ENCODE measurements around the gene ENTREP3. TPM values are rescaled to one million over a fixed set of nuclear protein-coding genes. Genes with fewer than 3 reads are reported as not detected.

The ENTREP3 gene
- total RNA-seq, 1 donor from 2014 or later, result 51.1 TPM

DNA sequence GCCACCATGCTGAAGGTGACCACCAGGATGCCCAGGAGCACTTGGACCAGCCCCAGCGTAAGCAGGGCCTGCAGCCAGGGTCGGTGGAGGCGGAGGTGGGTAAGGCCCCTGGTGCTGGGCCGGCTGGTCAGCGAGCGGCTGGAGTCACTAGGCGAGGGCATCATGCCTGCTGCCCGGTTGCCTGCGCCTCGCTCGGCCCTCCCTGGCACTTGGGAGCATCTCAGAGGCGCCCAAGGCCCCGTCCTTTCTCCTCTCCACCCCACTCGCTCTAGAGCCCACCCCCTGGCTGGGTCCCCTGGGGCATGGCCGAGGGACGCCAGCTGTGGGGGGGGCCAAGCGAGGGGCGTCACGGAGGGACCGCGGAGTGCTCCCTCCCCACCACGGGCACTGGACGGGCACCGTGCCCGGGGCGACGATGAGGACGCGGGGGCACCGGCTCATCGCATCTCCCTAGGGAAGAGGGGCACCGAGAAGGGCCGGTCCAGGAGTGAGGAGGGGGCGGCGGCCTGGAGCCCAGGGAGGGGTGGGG, 505 bp downstream of the ENTREP3 start:
- H3K4me1 Mint-ChIP-seq (ENCODE audit: low read depth, unreplicated experiment), result peaks cover 21% of the 10 kb centered on the region
- FAIRE-seq, result no peak
- no peak for DNase-seq (ENCODE audit: low read depth)

DNA sequence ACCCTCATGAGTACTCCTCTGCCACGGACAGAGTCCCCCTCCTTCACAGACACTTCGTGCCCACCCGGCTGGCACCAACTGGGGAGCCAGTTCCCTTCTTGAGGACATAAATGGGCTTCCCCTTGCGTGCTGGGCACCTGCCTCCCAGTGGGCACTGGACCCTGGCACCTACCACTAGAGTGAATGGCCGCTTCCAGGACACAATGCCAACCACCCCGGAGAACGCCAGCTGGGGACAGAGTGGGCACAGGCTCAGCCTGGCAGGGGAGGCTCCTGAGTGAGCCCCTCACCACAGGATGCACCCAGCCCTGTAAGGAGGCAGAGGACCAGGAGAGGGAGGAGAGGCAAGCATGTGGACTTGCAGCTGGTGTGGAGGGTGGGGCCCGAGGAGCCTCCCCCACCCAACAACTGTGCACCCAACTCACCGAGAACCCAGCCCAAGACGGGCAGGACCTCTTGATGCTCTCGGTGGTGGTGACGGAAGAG, 1.0 kb downstream of the ENTREP3 start:
- peak overlapping the region; percentile 54 for H2AFZ ChIP-seq (ENCODE audit: low read depth, low read length)
- no peaks in the 10 kb centered on the region for H3K27me3 Mint-ChIP-seq (ENCODE audit: low read depth, unreplicated experiment)
- H3K36me3 Mint-ChIP-seq (ENCODE audit: low read depth, unreplicated experiment), result peaks cover 10% of the 10 kb centered on the region
- H3K9me3 ChIP-seq (ENCODE audit: insufficient read depth, low read depth, low read length), result no peaks in the 10 kb centered on the region
- H3K4me1 ChIP-seq (ENCODE audit: insufficient read depth, low read length), result peaks cover 28% of the 10 kb centered on the region
- peaks cover 5% of the 10 kb centered on the region for H3K36me3 ChIP-seq (ENCODE audit: insufficient read depth, low read length)
- H3K4me2 ChIP-seq (ENCODE audit: low read length), result peak overlapping the region; percentile 97
- H3K4me3 ChIP-seq (ENCODE audit: insufficient read depth, low read depth, low read length), result peak overlapping the region; percentile 79
- peak overlapping the region; percentile 77 for H3K27ac Mint-ChIP-seq (ENCODE audit: unreplicated experiment)
- H3K27ac ChIP-seq (ENCODE audit: low read depth, low read length), result no peak overlapping the region
- no peaks in the 10 kb centered on the region for H3K9me3 Mint-ChIP-seq (ENCODE audit: unreplicated experiment)
- H4K20me1 ChIP-seq (ENCODE audit: insufficient read depth, low read length), result no peaks in the 10 kb centered on the region
- TF ChIP-seq CTCF (IDR thresholded peaks at IDR 0.05; ENCODE audit: insufficient read depth, low read depth, low read length) (no peak), EZH2 (IDR thresholded peaks at IDR 0.05; ENCODE audit: insufficient read depth, low read length) (no peak)
- peaks cover 21% of the 10 kb centered on the region for H3K4me1 Mint-ChIP-seq (ENCODE audit: low read depth, unreplicated experiment)
- peak overlapping the region; percentile 82 for H3K9ac ChIP-seq (ENCODE audit: low read length)
- peak overlapping the region; percentile 80 for H3K4me3 Mint-ChIP-seq (ENCODE audit: unreplicated experiment)
- DNase-seq (ENCODE audit: low read depth) (no peak), FAIRE-seq (no peak)
- H3K79me2 ChIP-seq (ENCODE audit: insufficient read depth, low read length), result peaks cover 17% of the 10 kb centered on the region
- no peaks in the 10 kb centered on the region for H3K27me3 ChIP-seq (ENCODE audit: insufficient read depth, low read length)

More for the DNA sequence above, 505 bp downstream of the ENTREP3 start:
- no peaks in the 10 kb centered on the region for H4K20me1 ChIP-seq (ENCODE audit: insufficient read depth, low read length)
- peaks cover 17% of the 10 kb centered on the region for H3K79me2 ChIP-seq (ENCODE audit: insufficient read depth, low read length)
- H3K36me3 ChIP-seq (ENCODE audit: insufficient read depth, low read length), result peaks cover 7% of the 10 kb centered on the region
- H3K27me3 ChIP-seq (ENCODE audit: insufficient read depth, low read length), result no peaks in the 10 kb centered on the region
- peak overlapping the region; percentile 54 for H2AFZ ChIP-seq (ENCODE audit: low read depth, low read length)
- H3K9me3 Mint-ChIP-seq (ENCODE audit: unreplicated experiment), result no peaks in the 10 kb centered on the region
- TF ChIP-seq EZH2 (IDR thresholded peaks at IDR 0.05; ENCODE audit: insufficient read depth, low read length) (no peak), CTCF (IDR thresholded peaks at IDR 0.05; ENCODE audit: insufficient read depth, low read depth, low read length) (no peak)
- H3K4me3 ChIP-seq (ENCODE audit: insufficient read depth, low read depth, low read length), result peak overlapping the region; percentile 79
- H3K27ac ChIP-seq (ENCODE audit: low read depth, low read length), result peak overlapping the region; percentile 83
- H3K9ac ChIP-seq (ENCODE audit: low read length), result peak overlapping the region; percentile 82
- peaks cover 28% of the 10 kb centered on the region for H3K4me1 ChIP-seq (ENCODE audit: insufficient read depth, low read length)
- H3K4me2 ChIP-seq (ENCODE audit: low read length), result peak overlapping the region; percentile 97
- no peaks in the 10 kb centered on the region for H3K9me3 ChIP-seq (ENCODE audit: insufficient read depth, low read depth, low read length)
- H3K27me3 Mint-ChIP-seq (ENCODE audit: low read depth, unreplicated experiment), result no peaks in the 10 kb centered on the region
- H3K4me3 Mint-ChIP-seq (ENCODE audit: unreplicated experiment), result peak overlapping the region; percentile 82
- H3K27ac Mint-ChIP-seq (ENCODE audit: unreplicated experiment), result no peak overlapping the region
- peaks cover 10% of the 10 kb centered on the region for H3K36me3 Mint-ChIP-seq (ENCODE audit: low read depth, unreplicated experiment)

- Histone ChIP-seq H3K36me3 (ENCODE audit: insufficient read depth, low read length) (peaks cover 5% of the 10 kb centered on the region), H3K4me3 (ENCODE audit: insufficient read depth, low read depth, low read length) (peak overlapping the region; percentile 79), H2AFZ (ENCODE audit: low read depth, low read length) (no peak overlapping the region), H3K9me3 (ENCODE audit: insufficient read depth, low read depth, low read length) (no peaks in the 10 kb centered on the region), H3K79me2 (ENCODE audit: insufficient read depth, low read length) (peaks cover 17% of the 10 kb centered on the region), H3K9ac (ENCODE audit: low read length) (peak overlapping the region; percentile 82), H4K20me1 (ENCODE audit: insufficient read depth, low read length) (no peaks in the 10 kb centered on the region), H3K27me3 (ENCODE audit: insufficient read depth, low read length) (no peaks in the 10 kb centered on the region), H3K4me1 (ENCODE audit: insufficient read depth, low read length) (peaks cover 28% of the 10 kb centered on the region), H3K4me2 (ENCODE audit: low read length) (peak overlapping the region; percentile 97), H3K27ac (ENCODE audit: low read depth, low read length) (no peak overlapping the region)
- TF ChIP-seq EZH2 (IDR thresholded peaks at IDR 0.05; ENCODE audit: insufficient read depth, low read length) (no peak), CTCF (IDR thresholded peaks at IDR 0.05; ENCODE audit: insufficient read depth, low read depth, low read length) (no peak)
- Mint-ChIP-seq H3K4me1 (ENCODE audit: low read depth, unreplicated experiment) (peaks cover 21% of the 10 kb centered on the region), H3K27ac (ENCODE audit: unreplicated experiment) (peak overlapping the region; percentile 77), H3K36me3 (ENCODE audit: low read depth, unreplicated experiment) (peaks cover 10% of the 10 kb centered on the region), H3K4me3 (ENCODE audit: unreplicated experiment) (peak overlapping the region; percentile 80), H3K27me3 (ENCODE audit: low read depth, unreplicated experiment) (no peaks in the 10 kb centered on the region), H3K9me3 (ENCODE audit: unreplicated experiment) (no peaks in the 10 kb centered on the region)
- DNase-seq (ENCODE audit: low read depth), result no peak
- FAIRE-seq, result no peak
These were observed 1.5 kb downstream of the ENTREP3 start for GRCh38 chr1:155253797-155254196.

Measured in astrocyte (in vitro differentiated cells and primary cell).